ENCODE measurements around the gene LRRC57.
"Not testable (repeated sequence)": the region's sequence is repeated elsewhere in the genome, so short reads cannot be mapped to it uniquely, and the experiment has no call there.

The LRRC57 gene

DNA sequence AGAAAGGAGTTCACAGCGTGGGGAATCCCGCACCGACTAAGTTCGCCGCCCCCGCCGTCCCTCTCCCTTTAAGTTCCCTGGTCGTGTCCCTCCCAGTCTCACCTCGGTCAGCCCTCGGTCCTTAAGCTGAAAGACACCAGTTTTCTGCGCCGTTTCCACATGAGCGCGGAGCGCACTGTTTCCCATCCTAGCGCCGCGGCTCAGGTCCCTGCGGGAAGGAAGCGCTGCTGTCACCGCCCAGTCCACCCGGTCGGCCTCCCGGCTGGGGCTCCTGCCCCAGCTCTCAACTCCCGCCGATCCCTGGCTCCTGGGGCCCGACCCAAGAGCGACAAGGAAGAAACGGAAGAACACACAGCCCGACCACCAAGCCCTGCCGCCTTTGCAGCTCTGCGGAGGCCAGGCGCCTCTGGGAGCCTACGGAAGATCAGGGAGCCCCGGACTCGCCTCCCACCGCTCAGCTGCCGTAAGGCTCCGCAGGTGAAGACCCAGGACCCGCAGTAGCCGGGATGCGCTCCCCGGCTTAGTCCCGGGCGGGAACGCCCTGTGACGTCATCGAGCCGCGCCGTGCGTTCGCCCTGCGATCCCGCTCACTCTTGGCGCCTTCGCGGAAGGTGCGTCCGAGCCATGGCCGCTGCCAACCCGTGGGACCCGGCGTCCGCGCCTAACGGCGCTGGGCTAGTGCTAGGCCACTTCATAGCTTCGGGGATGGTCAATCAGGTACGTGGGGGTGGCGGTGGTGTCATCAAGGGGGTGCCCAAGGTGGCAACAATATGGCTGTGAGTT lies at the start of gene LRRC57, which contains the start of gene HAUS2:
LRRC57 (minus strand) TSS at position 545 of the 783 bp plus-strand sequence; CDS start at position 186, 359 bp downstream.
HAUS2 (plus strand) TSS at position 590 of the 783 bp plus-strand sequence; CDS start at position 625, 35 bp downstream.
- peak; percentile 90 for DNase-seq

DNA sequence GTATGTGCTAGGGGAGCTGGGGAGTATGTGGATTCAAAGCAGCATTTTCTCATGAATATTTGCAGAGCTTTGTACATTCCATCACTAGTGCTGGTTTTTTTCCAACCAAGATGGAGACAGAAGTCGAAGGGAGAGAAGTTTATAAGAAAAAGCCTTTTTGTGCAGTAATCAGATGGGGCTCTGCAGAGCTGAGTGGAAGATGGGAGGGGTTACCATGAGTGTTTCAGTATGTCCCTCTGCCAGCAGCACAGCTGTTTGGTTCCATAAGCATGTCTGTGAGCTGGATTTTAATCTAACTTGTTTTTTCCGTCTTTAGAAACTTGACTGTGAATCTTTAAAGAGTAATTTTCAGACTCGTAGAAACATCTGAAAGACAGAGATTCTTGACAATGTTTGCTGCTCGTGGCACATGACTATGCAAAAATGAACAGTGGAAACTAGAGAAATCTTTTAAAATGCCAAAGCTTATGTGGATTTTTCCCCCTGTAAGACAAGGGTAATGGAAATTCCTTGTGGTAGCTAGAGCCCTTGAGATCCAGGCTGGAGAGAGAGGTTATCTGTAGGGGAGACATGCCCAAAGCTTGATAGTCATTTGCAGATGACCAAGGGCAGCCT lies 47.1 kb upstream of the LRRC57 start:
- no peak for DNase-seq

DNA sequence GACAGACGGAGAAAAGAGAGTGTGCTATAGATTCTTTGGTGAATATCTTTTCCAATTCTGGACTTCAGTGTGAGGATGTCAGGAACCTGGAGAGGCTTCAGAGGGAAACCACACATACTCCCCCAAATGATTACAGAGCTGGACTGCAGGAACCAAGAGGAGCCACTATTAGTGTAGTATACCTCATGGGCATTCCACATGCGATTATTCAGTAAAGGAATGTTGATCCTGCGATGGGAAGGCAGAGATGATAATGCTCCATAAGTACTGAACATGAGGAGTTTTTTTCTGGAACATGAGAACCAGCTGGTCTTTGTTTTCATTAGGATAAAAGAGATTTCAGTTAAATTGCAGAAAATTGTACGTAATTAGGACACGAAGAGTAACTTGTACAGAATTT lies 45.5 kb upstream of the LRRC57 start:
- no peak for DNase-seq

DNA sequence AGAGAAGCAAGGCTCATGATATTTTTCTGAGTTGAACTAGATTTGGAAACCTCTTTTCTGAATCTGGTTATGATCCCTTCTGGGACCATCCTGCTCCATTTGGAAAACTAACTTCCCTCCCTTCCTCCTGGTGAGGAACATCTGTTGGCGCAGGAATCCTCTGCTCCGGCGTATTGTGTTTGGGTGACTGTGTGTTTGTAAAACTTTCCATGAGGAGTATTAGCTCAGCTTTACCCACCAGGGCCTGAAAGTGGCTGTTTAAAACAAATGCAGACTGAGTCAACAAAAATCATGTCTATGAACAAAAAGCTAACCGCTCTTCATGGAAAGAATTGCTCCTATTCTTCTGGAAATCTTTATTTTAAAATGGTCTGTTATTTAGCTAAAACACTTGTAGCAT lies 44.5 kb upstream of the LRRC57 start:
- no peak for DNase-seq

DNA sequence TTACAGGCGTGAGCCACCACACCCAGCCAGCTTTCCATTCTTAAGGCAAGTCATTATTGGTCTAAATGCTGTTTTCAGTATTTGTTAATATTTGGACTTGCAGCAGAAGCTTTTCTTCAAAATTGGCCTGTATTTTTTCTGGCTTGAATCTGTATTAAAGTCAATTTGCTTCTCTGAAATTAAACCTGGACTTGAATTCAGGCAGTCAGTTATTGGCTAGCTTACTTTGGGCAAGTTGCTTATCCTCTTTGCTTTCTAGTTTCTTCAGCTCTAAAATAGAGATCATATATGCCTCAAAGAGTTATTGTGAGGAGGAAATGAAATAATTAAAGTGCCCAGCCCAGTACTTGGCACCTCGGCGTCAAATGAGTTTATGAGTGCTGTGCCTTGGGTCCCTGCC lies 44.1 kb upstream of the LRRC57 start:
- no peak for DNase-seq

DNA sequence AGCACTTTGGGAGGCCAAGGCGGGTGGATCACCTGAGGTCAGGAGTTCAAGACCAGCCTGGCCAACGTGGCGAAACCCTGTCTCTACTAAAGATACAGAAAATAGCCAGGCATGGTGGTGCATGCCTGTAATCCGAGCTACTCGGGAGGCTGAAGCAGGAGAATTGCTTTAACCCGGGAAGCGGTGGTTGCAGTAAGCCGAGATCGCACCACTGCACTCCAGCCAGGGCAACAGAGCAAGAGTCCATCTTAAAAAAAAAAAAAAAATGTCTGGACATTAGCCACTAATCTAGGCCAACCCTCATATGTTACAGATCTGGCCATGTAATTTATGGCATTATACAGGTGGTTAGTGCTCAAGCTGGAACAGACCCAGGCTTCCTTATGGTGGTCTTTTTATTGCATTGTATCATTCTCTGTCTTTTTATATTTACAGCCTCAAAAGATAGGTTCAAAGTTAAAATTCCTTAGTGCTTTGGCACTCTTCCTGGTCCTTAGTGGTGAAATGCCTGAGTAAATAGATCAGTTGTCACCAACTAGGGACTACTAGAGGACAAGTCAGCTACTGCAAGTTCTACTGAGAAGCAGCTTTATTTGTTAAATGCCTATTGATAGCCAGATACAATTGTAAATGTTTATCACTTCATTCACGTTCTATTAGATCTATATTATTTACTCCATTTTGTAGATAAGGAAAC lies 42.8 kb upstream of the LRRC57 start:
- DNase-seq, result no peak

DNA sequence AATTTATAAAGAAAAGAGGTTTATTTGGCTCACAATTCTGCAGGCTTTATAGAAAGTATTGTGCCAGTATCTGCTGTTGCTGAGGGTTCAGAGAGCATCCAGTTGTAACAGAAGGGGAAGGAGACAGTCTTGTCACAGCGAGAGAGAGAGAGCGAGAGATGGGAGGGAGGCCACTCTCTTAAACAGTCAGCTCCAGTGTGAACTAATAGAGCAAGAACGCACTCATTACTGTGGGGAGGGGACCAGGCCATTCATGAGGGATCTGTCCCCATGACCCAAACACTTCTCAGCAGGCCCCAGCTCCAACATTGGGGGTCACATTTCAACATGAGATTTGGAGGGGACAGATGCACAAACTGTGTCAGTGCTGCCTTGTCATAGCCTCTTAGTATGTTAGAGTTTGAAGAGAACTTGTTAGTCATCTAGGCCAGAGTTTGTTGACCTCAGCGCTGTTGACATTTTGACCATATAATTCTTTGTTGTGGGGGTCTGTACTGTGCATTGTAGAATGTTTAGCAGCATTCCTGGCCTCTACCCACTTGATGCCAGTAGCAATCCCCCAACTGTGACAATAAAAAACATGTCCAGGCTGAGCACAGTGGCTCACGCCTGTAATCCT lies 42.1 kb upstream of the LRRC57 start:
- DNase-seq, result no peak

GRCh38 chr15:42584031-42584765 lies 35.6 kb upstream of the LRRC57 start:
- DNase-seq, result no peak

GRCh38 chr15:42582569-42583375 lies 34.2 kb upstream of the LRRC57 start:
- no peak for DNase-seq

GRCh38 chr15:42581272-42581730 lies 32.7 kb upstream of the LRRC57 start:
- DNase-seq, result peak; percentile 74

GRCh38 chr15:42578984-42579537 lies 30.5 kb upstream of the LRRC57 start:
- no peak for DNase-seq

GRCh38 chr15:42577514-42578031 lies 29.0 kb upstream of the LRRC57 start:
- no peak for DNase-seq

- no peak for DNase-seq
These were observed 28.2 kb upstream of the LRRC57 start for GRCh38 chr15:42576776-42577175.

DNA sequence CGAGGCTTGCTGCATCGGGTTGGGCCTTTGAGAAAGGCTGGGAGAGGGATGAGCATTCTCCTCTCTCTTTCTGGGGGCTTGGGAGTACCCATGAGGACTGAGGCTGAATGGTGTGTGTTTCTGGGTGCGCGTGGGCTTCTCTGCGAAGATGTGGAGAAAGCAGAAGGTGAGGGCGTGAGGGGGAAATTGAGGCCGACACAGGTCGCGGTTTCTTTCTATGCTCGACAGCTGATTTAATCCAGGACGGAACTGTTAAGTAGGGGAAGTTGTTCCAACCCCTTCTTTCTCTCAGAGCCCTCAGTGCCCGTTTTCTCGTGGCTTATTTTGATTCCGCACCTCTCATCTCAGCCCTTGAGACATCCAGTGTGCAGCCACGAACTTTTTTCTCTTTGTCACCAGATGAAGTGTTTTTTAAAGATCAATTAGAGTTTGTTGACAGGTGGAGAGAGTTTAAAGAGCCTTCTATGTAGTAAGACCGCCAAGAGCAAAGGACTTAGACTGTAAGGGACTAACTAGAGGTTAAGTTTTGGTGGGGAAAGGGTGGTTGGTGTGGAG lies 27.5 kb upstream of the LRRC57 start:
- no peak for DNase-seq

DNA sequence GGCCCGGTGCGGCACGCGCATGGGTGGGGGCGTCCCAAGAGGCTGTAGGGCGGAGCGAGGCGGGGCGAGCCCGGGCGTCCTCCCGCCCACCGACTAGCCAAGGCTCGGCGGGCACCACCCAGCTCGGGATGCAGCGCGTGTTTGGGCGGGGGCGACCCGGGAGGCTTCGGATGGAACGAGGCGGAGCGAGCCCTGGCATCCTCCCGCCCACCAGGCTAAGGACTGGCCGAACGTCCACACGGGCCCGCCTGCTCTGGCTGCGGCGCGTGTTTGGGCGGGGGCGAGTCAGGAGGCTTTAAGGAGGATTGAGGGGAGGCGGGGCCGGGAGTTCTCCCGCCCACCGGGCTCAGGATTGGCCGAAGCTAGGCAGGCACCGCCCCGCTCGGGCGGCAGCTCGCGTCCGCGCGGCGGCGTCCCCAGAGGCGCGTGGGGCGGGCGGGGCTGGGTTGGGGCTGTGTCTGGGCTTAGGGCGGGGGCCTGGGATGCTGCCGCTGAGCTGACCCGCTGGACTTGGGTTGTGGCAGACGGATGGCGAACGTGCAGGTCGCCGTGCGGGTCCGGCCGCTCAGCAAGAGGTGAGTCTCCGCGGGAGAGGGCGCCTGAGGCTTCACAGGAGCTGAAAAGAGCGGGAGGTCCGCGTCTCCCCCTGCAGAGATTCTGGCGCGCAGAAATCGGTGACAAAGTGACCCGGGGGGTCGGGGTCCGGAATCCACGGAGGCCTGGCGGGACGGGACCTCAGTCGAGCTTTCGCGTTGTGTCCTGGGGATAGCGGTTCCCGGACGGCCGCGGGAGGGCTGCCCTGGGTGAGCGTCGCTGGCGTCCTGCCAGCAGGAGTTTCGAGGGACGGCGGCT lies 26.8 kb upstream of the LRRC57 start, which contains the start of gene STARD9:
STARD9 (plus strand) TSS at position 419 of the 852 bp plus-strand sequence; CDS start at position 529, 110 bp downstream.
- DNase-seq, result peak; percentile 98

- no peak for DNase-seq
These were observed 10.1 kb upstream of the LRRC57 start for GRCh38 chr15:42558739-42559138.

GRCh38 chr15:42556550-42557207 lies 8.1 kb upstream of the LRRC57 start:
- not testable (repeated sequence) for DNase-seq

- no peak for DNase-seq
These were observed 5.0 kb upstream of the LRRC57 start for GRCh38 chr15:42553554-42553953.

All from activated CD4-positive, CD25-positive, alpha-beta regulatory T cell treated with anti-CD3 and anti-CD28 coated beads, Interleukin-2, amount 50 U/mL, for 72 hours (primary cell).